ENCODE measurements around the gene NADSYN1. TPM values are rescaled to one million over a fixed set of nuclear protein-coding genes. Genes with fewer than 3 reads are reported as not detected.

NADSYN1 gene
- total and polyA plus RNA-seq, 2 of the 13 experiments (the other 11 are each of a cell fraction or from before 2014, with no cell fraction given), result 35.7 to 51.5 TPM

Small RNA genes within 50 kb of the gene (microRNA-seq; reads per million reads assigned to microRNA genes)
- not detected for gene MIR6754

Small RNA genes within 50 kb of the gene (small RNA-seq; reads per million reads assigned to genes)
- 0 reads per million in 3 experiments for gene MIR6754 (ENCODE audit: insufficient read depth in 2 of 3, insufficient read length in 3 of 3, low read depth in 2 of 3, low replicate concordance in 1 of 3)

Other genes starting within 250 kb of the NADSYN1 start
- gene SHANK2, start 200.6 kb upstream of the NADSYN1 start, total RNA-seq (2016; rRNA removed; fragmentation: Illumina TruSeq; extraction: Trizol), result 10.2 and 10.5 TPM in 2 replicates
- 13.0 and 16.0 TPM in 2 replicates for gene SHANK2, start 200.6 kb upstream of the NADSYN1 start, polyA plus RNA-seq (2011; rRNA removed)
- 40.4 and 96.0 TPM in 2 replicates for gene DHCR7, start 4.8 kb upstream of the NADSYN1 start, total RNA-seq (2016; rRNA removed; fragmentation: Illumina TruSeq; extraction: Trizol)
- 143 and 241 TPM in 2 replicates for gene DHCR7, start 4.8 kb upstream of the NADSYN1 start, polyA plus RNA-seq (2011; rRNA removed)
- gene KRTAP5-7, start 74.1 kb downstream of the NADSYN1 start, total RNA-seq (2016; rRNA removed; fragmentation: Illumina TruSeq; extraction: Trizol), result not detected in 2 replicates
- gene KRTAP5-7, start 74.1 kb downstream of the NADSYN1 start, polyA plus RNA-seq (2011; rRNA removed), result 0.54 and 0.91 TPM in 2 replicates
- not detected in 2 replicates for gene KRTAP5-8, start 84.8 kb downstream of the NADSYN1 start, total RNA-seq (2016; rRNA removed; fragmentation: Illumina TruSeq; extraction: Trizol)
- 0.05 and 0.20 TPM in 2 replicates for gene KRTAP5-8, start 84.8 kb downstream of the NADSYN1 start, polyA plus RNA-seq (2011; rRNA removed)
- 0.09 TPM in 1 of 2 replicates, not detected in the other for gene KRTAP5-9, start 95.2 kb downstream of the NADSYN1 start, total RNA-seq (2016; rRNA removed; fragmentation: Illumina TruSeq; extraction: Trizol)
- 0.42 TPM in 1 of 2 replicates, not detected in the other for gene KRTAP5-9, start 95.2 kb downstream of the NADSYN1 start, polyA plus RNA-seq (2011; rRNA removed)
- gene KRTAP5-10, start 112.4 kb downstream of the NADSYN1 start, total RNA-seq (2016; rRNA removed; fragmentation: Illumina TruSeq; extraction: Trizol), result not detected in 2 replicates
- 0.13 TPM in 1 of 2 replicates, not detected in the other for gene KRTAP5-10, start 112.4 kb downstream of the NADSYN1 start, polyA plus RNA-seq (2011; rRNA removed)
- not detected in 2 replicates for gene KRTAP5-11, start 129.7 kb downstream of the NADSYN1 start, total RNA-seq (2016; rRNA removed; fragmentation: Illumina TruSeq; extraction: Trizol)
- not detected in 2 replicates for gene KRTAP5-11, start 129.7 kb downstream of the NADSYN1 start, polyA plus RNA-seq (2011; rRNA removed)